Measurements from ENCODE around the gene WWTR1. TPM values are rescaled to one million over a fixed set of nuclear protein-coding genes. Genes with fewer than 3 reads are reported as not detected.

WWTR1 gene
- total RNA-seq, 2 experiments from 2014 or later: 0.40 to 0.63 TPM

- TF ChIP-seq CTCF (IDR thresholded peaks at IDR 0.05): no peak
- Mint-ChIP-seq H3K9me3 (peaks cover 9% of the 10 kb centered on the region), H3K4me3 (no peak overlapping the region), H3K4me1 (ENCODE audit: low read depth) (peaks cover 4% of the 10 kb centered on the region), H3K36me3 (ENCODE audit: low read depth) (no peaks in the 10 kb centered on the region), H3K27me3 (no peaks in the 10 kb centered on the region), H3K27ac (no peak overlapping the region)
- ChIA-PET CTCF (interaction anchor here (0.8 kb wide), 1 partner anchor 105 kb away, joined by 3 read pairs; no protein-coding TSS in a partner anchor), POLR2A (interaction anchor here (0.6 kb wide), 1 partner anchor 723 kb away, joined by 3 read pairs; no protein-coding TSS in a partner anchor)
- DNase-seq: no peak
- ATAC-seq: peak; percentile 55
- intact Hi-C loops (cut with micrococcal nuclease): no loop called here
Measured at GRCh38 chr3:149702691-149703441, 45.0 kb upstream of the WWTR1 start.

- Mint-ChIP-seq H3K27me3 (no peaks in the 10 kb centered on the region), H3K27ac (peak overlapping the region; percentile 83), H3K36me3 (ENCODE audit: low read depth) (no peaks in the 10 kb centered on the region), H3K9me3 (peaks cover 13% of the 10 kb centered on the region), H3K4me1 (ENCODE audit: low read depth) (peaks cover 4% of the 10 kb centered on the region), H3K4me3 (peak overlapping the region; percentile 54)
- CTCF ChIA-PET: no interaction called here
- POLR2A ChIA-PET: no interaction called here
- intact Hi-C loops (cut with micrococcal nuclease): no loop called here
- ATAC-seq (peak; percentile 80), DNase-seq (no peak)
- TF ChIP-seq CTCF (IDR thresholded peaks at IDR 0.05): no peak
Measured at GRCh38 chr3:149701977-149702350, 44.1 kb upstream of the WWTR1 start.

GRCh38 chr3:149701206-149701976 is 43.6 kb upstream of the WWTR1 start:
- peaks cover 4% of the 10 kb centered on the region for H3K4me1 Mint-ChIP-seq (ENCODE audit: low read depth)
- H3K4me3 Mint-ChIP-seq: peak overlapping the region; percentile 54
- intact Hi-C loops (cut with micrococcal nuclease): no loop called here
- no peak for TF ChIP-seq CTCF (IDR thresholded peaks at IDR 0.05)
- peak overlapping the region; percentile 83 for H3K27ac Mint-ChIP-seq
- ATAC-seq (peak; percentile 79), DNase-seq (peak; percentile 42)
- peaks cover 16% of the 10 kb centered on the region for H3K9me3 Mint-ChIP-seq
- H3K36me3 Mint-ChIP-seq (ENCODE audit: low read depth): no peaks in the 10 kb centered on the region
- H3K27me3 Mint-ChIP-seq: no peaks in the 10 kb centered on the region
- ChIA-PET CTCF (no interaction called here), POLR2A (interaction anchor here (0.7 kb wide), 1 partner anchor 8 kb away, joined by 3 read pairs; no protein-coding TSS in a partner anchor)

- no peak for TF ChIP-seq CTCF (IDR thresholded peaks at IDR 0.05)
Measured at GRCh38 chr3:149688122-149688757, 30.4 kb upstream of the WWTR1 start.

More at GRCh38 chr3:149688122-149688757, 30.4 kb upstream of the WWTR1 start:
- CTCF ChIA-PET: interaction anchor here (1.6 kb wide), 1 partner anchor 16 kb away, joined by 4 read pairs; no protein-coding TSS in a partner anchor
- H3K27me3 Mint-ChIP-seq: peaks cover 7% of the 10 kb centered on the region
- no peak overlapping the region for H3K27ac Mint-ChIP-seq
- ATAC-seq: no peak
- no peaks in the 10 kb centered on the region for H3K4me1 Mint-ChIP-seq (ENCODE audit: low read depth)
- intact Hi-C loops (cut with micrococcal nuclease): no loop called here
- no peak overlapping the region for H3K4me3 Mint-ChIP-seq
- H3K36me3 Mint-ChIP-seq (ENCODE audit: low read depth): no peaks in the 10 kb centered on the region
- H3K9me3 Mint-ChIP-seq: peaks cover 7% of the 10 kb centered on the region
- DNase-seq: no peak
- POLR2A ChIA-PET: no interaction called here

Measured in activated CD8-positive, alpha-beta T cell treated with anti-CD3 and anti-CD28 coated beads for 36 hours (primary cell).